GM12878 (cell line): ENCODE results near the gene SLC35G6. TPM values are rescaled to one million over a fixed set of nuclear protein-coding genes. Genes with fewer than 3 reads are reported as not detected.

Experiments used
- BACH1 ChIP-seq: fragments of 450-650 bp; IDR thresholded peaks from 2 replicates; pipeline ENCODE4 v1.6.1; 2017; ENCODE audit warnings: mild to moderate bottlenecking, borderline replicate concordance
- EGR1 ChIP-seq, 2 experiments: IDR thresholded peaks; 1 replicate in 1 of 2; 2 replicates in 1 of 2; pipeline ENCODE4 v1.6.1; 2011 to 2012; ENCODE audit warnings: low read depth in 2 of 2, low read length in 2 of 2, borderline replicate concordance in 1 of 2, mild to moderate bottlenecking in 1 of 2, moderate library complexity in 1 of 2
- GABPA ChIP-seq: IDR thresholded peaks from 2 replicates; pipeline ENCODE4 v1.6.1; 2014; ENCODE audit warnings: antibody characterized with exemption, low read depth, mild to moderate bottlenecking, inconsistent platforms
- GATAD2B ChIP-seq: fragments of 450-650 bp; conservative IDR thresholded peaks from 2 replicates; pipeline ENCODE4 v1.6.1; 2017; ENCODE audit warnings: low read depth, mild to moderate bottlenecking, moderate library complexity
- HCFC1 ChIP-seq: fragments of 150-350 bp; IDR thresholded peaks from 2 replicates; pipeline ENCODE4 v1.6.1; 2014; ENCODE audit warnings: low read length
- HDAC6 ChIP-seq: fragments of 200-600 bp; sonication (generic); IDR thresholded peaks from one replicate; pipeline ENCODE4 v1.8.0; 2017; ENCODE audit warnings: antibody characterized with exemption; ENCODE audit not compliant: unreplicated experiment
- KLF5 ChIP-seq: fragments of 450-650 bp; IDR thresholded peaks from 2 replicates; pipeline ENCODE4 v1.6.1; 2014; ENCODE audit warnings: mild to moderate bottlenecking; ENCODE audit not compliant: partially characterized antibody
- NR2F1 ChIP-seq: fragments of 450-650 bp; conservative IDR thresholded peaks from 2 replicates; pipeline ENCODE4 v1.6.1; 2017; ENCODE audit warnings: mild to moderate bottlenecking
- PAX8 ChIP-seq: fragments of 450-650 bp; IDR thresholded peaks from 2 replicates; pipeline ENCODE4 v1.6.1; 2017; ENCODE audit warnings: mild to moderate bottlenecking, moderate library complexity
- POLR2AphosphoS5 ChIP-seq: IDR thresholded peaks from 2 replicates; pipeline ENCODE4 v1.6.1; 2011; ENCODE audit warnings: mild to moderate bottlenecking, low read length, inconsistent platforms
- POU2F2 ChIP-seq: IDR thresholded peaks from 3 replicates; pipeline ENCODE4 v1.6.1; 2011; ENCODE audit warnings: low read depth, mild to moderate bottlenecking, low read length, borderline replicate concordance
- RAD21 ChIP-seq: IDR thresholded peaks from 2 replicates; pipeline ENCODE4 v1.6.1; 2011; ENCODE audit warnings: mild to moderate bottlenecking, low read depth, low read length, moderate library complexity; ENCODE audit not compliant: insufficient read depth
- RCOR1 ChIP-seq: conservative IDR thresholded peaks from 2 replicates; pipeline ENCODE4 v1.6.1; 2012; ENCODE audit warnings: low read depth, low read length, improper control_type of control experiment
- RELA ChIP-seq: fragments of 450-650 bp; IDR thresholded peaks from 2 replicates; pipeline ENCODE4 v1.8.0; 2014; ENCODE audit warnings: borderline replicate concordance; ENCODE audit not compliant: partially characterized antibody
- SMC3 ChIP-seq: IDR thresholded peaks from 2 replicates; pipeline ENCODE4 v1.6.1; 2011; ENCODE audit warnings: low read length, improper control_type of control experiment, borderline replicate concordance
- TAF1 ChIP-seq: IDR thresholded peaks from 2 replicates; pipeline ENCODE4 v1.6.1; 2011; ENCODE audit warnings: mild to moderate bottlenecking, low read depth, low read length, borderline replicate concordance
- YY1 ChIP-seq: IDR thresholded peaks from 2 replicates; pipeline ENCODE4 v1.6.1; 2011; ENCODE audit warnings: low read depth, mild to moderate bottlenecking, low read length
- ZBED1 ChIP-seq: IDR thresholded peaks from 2 replicates; pipeline ENCODE4 v1.6.1; 2016; ENCODE audit warnings: borderline replicate concordance
- ZNF207 ChIP-seq: fragments of 450-650 bp; IDR thresholded peaks from 2 replicates; pipeline ENCODE4 v1.6.1; 2014; ENCODE audit warnings: antibody characterized with exemption, mild to moderate bottlenecking, borderline replicate concordance
- ZSCAN29 ChIP-seq: fragments of 450-650 bp; IDR thresholded peaks from 2 replicates; pipeline ENCODE4 v1.6.1; 2017; ENCODE audit warnings: mild to moderate bottlenecking, moderate library complexity
- polyA plus RNA-seq, 11 experiments: library from polyadenylated mRNA; depleted of rRNA in 4 of 11; unstranded in 6 of 11; stranded (reverse) in 5 of 11; fragments of >200 nt; fragmentation: Nextera tagmentation in 4 of 11; fragmentation: Illumina TruSeq in 1 of 11; extraction: Ambion mirVana in 4 of 11; extraction: Trizol in 1 of 11; gene quantifications; 1 replicate in 1 of 11; 2 replicates in 10 of 11; pipeline versions ENCODE4 v1.2.1 to v1.2.3, GENCODE V29; 2011 to 2016; ENCODE audit warnings: inconsistent platforms in 2 of 11, missing spikeins in 2 of 11, low read depth in 1 of 11
- total RNA-seq, 4 experiments: library from RNA; depleted of rRNA in 3 of 4; stranded (reverse); fragments of >200 nt in 3 of 4; fragmentation: Illumina TruSeq in 1 of 4; extraction: Trizol in 1 of 4; gene quantifications; 2 replicates each; pipeline versions ENCODE4 v1.2.1 to v1.2.3, GENCODE V29; 2013 to 2021
- TF ChIP-seq, protein P1 (sequence below), 3 experiments: IDR thresholded peaks in 2 of 3; conservative IDR thresholded peaks in 1 of 3; 2 replicates each; pipeline ENCODE4 v1.5.1; 2011; ENCODE audit warnings: low read depth in 3 of 3, low read length in 3 of 3, mild to moderate bottlenecking in 3 of 3, control low read depth in 2 of 3, moderate library complexity in 2 of 3, inconsistent platforms in 1 of 3, mixed read lengths in 1 of 3; ENCODE audit not compliant: control insufficient read depth in 2 of 3, insufficient read depth in 1 of 3; ENCODE audit errors: extremely low read depth in 1 of 3
- TF ChIP-seq, protein P2 (sequence below): fragments of 450-650 bp; IDR thresholded peaks from 2 replicates; pipeline ENCODE4 v1.6.1; 2018; ENCODE audit warnings: mild to moderate bottlenecking, low read depth, moderate library complexity; ENCODE audit not compliant: partially characterized antibody
- TF ChIP-seq, protein P3 (sequence below): IDR thresholded peaks from 2 replicates; pipeline ENCODE4 v1.6.1; 2011; ENCODE audit warnings: borderline replicate concordance, low read depth, mild to moderate bottlenecking, moderate library complexity, low read length; ENCODE audit not compliant: insufficient read depth, poor library complexity, severe bottlenecking

The SLC35G6 gene
- total and polyA plus RNA-seq, 10 of the 15 experiments (the other 5 are each of a cell fraction or from before 2014, with no cell fraction given), result 0.20 TPM; not detected in 9

DNA sequence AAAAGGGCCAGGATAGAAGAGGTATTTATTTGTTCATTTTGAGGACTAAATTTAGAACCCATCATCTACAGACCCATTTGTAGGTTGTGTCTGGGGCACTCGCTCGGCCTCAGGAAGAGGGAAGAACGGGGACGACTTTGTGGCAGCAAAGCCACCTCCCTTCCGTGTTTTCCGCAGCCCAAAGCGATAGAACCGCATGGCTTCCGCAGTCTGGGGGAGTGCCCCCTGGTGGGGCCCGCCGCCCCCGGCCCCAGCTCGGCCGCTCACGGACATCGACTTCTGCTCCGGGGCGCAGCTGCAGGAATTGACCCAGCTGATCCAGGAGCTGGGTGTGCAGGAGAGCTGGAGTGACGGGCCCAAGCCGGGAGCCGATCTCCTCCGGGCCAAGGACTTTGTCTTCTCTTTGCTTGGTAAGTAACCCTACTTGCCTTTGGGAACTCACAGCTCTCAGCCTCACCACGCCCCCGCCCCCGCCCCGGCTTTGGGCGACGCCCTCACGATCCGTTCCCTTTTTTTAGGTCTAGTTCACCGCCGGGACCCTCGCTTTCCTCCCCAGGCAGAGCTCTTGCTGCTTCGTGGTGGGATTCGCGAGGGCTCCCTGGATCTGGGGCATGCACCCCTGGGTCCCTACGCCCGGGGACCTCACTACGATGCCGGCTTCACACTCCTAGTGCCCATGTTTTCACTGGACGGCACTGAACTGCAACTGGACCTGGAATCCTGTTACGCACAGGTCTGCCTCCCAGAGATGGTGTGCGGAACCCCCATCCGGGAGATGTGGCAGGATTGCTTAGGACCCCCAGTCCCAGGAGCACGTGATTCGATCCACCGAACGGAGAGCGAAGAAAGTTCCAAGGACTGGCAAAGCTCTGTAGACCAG is 45.3 kb upstream of the SLC35G6 start (continued):
- peak; percentile 23; the same call in 1 of the 2 replicates for TF ChIP-seq SMC3
- no peak for TF ChIP-seq RAD21
- peak; percentile 16; the same call in 1 of the 2 replicates for TF ChIP-seq YY1
- no peak for TF ChIP-seq RELA
- 0 out of 2 replicates have a peak, but pooled peaks have one; percentile 3 for TF ChIP-seq BACH1
- TF ChIP-seq HDAC6, result no peak
- TF ChIP-seq, protein P1, sequence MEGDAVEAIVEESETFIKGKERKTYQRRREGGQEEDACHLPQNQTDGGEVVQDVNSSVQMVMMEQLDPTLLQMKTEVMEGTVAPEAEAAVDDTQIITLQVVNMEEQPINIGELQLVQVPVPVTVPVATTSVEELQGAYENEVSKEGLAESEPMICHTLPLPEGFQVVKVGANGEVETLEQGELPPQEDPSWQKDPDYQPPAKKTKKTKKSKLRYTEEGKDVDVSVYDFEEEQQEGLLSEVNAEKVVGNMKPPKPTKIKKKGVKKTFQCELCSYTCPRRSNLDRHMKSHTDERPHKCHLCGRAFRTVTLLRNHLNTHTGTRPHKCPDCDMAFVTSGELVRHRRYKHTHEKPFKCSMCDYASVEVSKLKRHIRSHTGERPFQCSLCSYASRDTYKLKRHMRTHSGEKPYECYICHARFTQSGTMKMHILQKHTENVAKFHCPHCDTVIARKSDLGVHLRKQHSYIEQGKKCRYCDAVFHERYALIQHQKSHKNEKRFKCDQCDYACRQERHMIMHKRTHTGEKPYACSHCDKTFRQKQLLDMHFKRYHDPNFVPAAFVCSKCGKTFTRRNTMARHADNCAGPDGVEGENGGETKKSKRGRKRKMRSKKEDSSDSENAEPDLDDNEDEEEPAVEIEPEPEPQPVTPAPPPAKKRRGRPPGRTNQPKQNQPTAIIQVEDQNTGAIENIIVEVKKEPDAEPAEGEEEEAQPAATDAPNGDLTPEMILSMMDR (IDR thresholded peaks at IDR 0.05 in 2 of 3, conservative IDR thresholded peaks at IDR 0.05 in 1 of 3; ENCODE audit: control insufficient read depth in 2 of 3, extremely low read depth in 1 of 3, insufficient read depth in 1 of 3, low read depth in 3 of 3, low read length in 3 of 3), result peak; percentile 20 to 37 (median 34); a peak in 2 of 6 replicates
- peak; percentile 39; the same call in 1 of the 2 replicates for TF ChIP-seq POLR2AphosphoS5
- 0 out of 2 replicates have a peak, but pooled peaks have one; percentile 15 for TF ChIP-seq TAF1
- TF ChIP-seq NR2F1, result no peak
- peak; percentile 50 for TF ChIP-seq GATAD2B
- TF ChIP-seq, protein P2, sequence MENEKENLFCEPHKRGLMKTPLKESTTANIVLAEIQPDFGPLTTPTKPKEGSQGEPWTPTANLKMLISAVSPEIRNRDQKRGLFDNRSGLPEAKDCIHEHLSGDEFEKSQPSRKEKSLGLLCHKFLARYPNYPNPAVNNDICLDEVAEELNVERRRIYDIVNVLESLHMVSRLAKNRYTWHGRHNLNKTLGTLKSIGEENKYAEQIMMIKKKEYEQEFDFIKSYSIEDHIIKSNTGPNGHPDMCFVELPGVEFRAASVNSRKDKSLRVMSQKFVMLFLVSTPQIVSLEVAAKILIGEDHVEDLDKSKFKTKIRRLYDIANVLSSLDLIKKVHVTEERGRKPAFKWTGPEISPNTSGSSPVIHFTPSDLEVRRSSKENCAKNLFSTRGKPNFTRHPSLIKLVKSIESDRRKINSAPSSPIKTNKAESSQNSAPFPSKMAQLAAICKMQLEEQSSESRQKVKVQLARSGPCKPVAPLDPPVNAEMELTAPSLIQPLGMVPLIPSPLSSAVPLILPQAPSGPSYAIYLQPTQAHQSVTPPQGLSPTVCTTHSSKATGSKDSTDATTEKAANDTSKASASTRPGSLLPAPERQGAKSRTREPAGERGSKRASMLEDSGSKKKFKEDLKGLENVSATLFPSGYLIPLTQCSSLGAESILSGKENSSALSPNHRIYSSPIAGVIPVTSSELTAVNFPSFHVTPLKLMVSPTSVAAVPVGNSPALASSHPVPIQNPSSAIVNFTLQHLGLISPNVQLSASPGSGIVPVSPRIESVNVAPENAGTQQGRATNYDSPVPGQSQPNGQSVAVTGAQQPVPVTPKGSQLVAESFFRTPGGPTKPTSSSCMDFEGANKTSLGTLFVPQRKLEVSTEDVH, result no peak
- TF ChIP-seq ZBED1, result 0 out of 2 replicates have a peak, but pooled peaks have one; percentile 17
- no peak for TF ChIP-seq POU2F2
- no peak for TF ChIP-seq ZSCAN29
- TF ChIP-seq HCFC1, result peak; percentile 27; the same call in 1 of the 2 replicates
- peak; percentile 14 for TF ChIP-seq KLF5
- TF ChIP-seq PAX8, result no peak
- no peak for TF ChIP-seq ZNF207
- peak in 1 of 2 experiments; percentile 82; a peak in 2 of 3 replicates for TF ChIP-seq EGR1 (IDR thresholded peaks at IDR 0.05; ENCODE audit: borderline replicate concordance in 1 of 2, low read depth in 2 of 2, low read length in 2 of 2)
- TF ChIP-seq, protein P3, sequence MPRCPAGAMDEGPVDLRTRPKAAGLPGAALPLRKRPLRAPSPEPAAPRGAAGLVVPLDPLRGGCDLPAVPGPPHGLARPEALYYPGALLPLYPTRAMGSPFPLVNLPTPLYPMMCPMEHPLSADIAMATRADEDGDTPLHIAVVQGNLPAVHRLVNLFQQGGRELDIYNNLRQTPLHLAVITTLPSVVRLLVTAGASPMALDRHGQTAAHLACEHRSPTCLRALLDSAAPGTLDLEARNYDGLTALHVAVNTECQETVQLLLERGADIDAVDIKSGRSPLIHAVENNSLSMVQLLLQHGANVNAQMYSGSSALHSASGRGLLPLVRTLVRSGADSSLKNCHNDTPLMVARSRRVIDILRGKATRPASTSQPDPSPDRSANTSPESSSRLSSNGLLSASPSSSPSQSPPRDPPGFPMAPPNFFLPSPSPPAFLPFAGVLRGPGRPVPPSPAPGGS, result no peak
- TF ChIP-seq GABPA, result no peak
- TF ChIP-seq RCOR1, result no peak
